Endothelial cell of umbilical vein (primary cell): ENCODE measurements around the gene OPRL1. TPM values are rescaled to one million over a fixed set of nuclear protein-coding genes. Genes with fewer than 3 reads are reported as not detected.

Experiments
- BruUV-seq: library from RNA; stranded (reverse); fragments of 400-500 nt; replicated peaks from 2 replicates; lab custom pipeline; 2021; lab: Mats Ljungman, UMichigan
- CTCF ChIA-PET: fragments of 300-600, 350-600 bp; sonication (Branson Sonifier 250); formaldehyde crosslinking; loops from one replicate; lab custom pipeline; 2021; ENCODE audit warnings: antibody characterized with exemption, inconsistent platforms; lab: Charles Lee
- POLR2A ChIA-PET: fragments of 300-600, 350-600 bp; sonication (Branson Sonifier 250); formaldehyde crosslinking; loops from one replicate; lab custom pipeline; 2021; ENCODE audit warnings: antibody characterized with exemption, inconsistent platforms; lab: Charles Lee
- DNase-seq: peaks from one replicate; pipeline ENCODE4 v3.0.0-alpha.2; 2011; ENCODE audit warnings: low read depth, low spot score
- FAIRE-seq: peaks from 2 replicates; lab custom pipeline; 2011; peaks lifted over from hg19 to GRCh38; lab: Jason Lieb, UNC
- H2AFZ ChIP-seq: 2 replicates; pipeline ENCODE4 v1.6.0; 2012; ENCODE audit warnings: low read depth, low read length, control low read depth, inconsistent platforms
- H3K27ac ChIP-seq: 2 replicates; pipeline ENCODE4 v1.5.1; 2011; ENCODE audit warnings: low read depth, mild to moderate bottlenecking, control low read depth, low read length, moderate library complexity; ENCODE audit not compliant: insufficient read depth
- H3K27me3 ChIP-seq, 2 experiments: 2 replicates each; pipeline versions ENCODE4 v1.6.0 to v1.6.1; 2011; ENCODE audit warnings: low read length in 2 of 2, mixed read lengths in 1 of 2; ENCODE audit not compliant: control insufficient read depth in 2 of 2, insufficient read depth in 2 of 2
- H3K36me3 ChIP-seq, 2 experiments: 2 replicates in 1 of 2; 3 replicates in 1 of 2; pipeline ENCODE4 v1.5.1; 2011; ENCODE audit warnings: low read length in 2 of 2, mild to moderate bottlenecking in 1 of 2, moderate library complexity in 1 of 2; ENCODE audit not compliant: control insufficient read depth in 2 of 2, insufficient read depth in 2 of 2; ENCODE audit errors: extremely low read depth in 1 of 2
- H3K4me1 ChIP-seq: 3 replicates; pipeline ENCODE4 v1.5.1; 2011; ENCODE audit warnings: mild to moderate bottlenecking, low read length; ENCODE audit not compliant: control insufficient read depth, insufficient read depth; ENCODE audit errors: extremely low read depth
- H3K4me2 ChIP-seq: 2 replicates; pipeline ENCODE4 v1.6.1; 2011; ENCODE audit warnings: low read length, control low read depth, mixed read lengths; ENCODE audit not compliant: insufficient read depth
- H3K4me3 ChIP-seq, 3 experiments: fragments of 200-600 bp in 1 of 3; sonication (generic), shearing (Covaris generic) in 1 of 3; replicated peaks in 1 of 3; 2 replicates each; pipeline ENCODE4 v1.5.1; 2011 to 2016; ENCODE audit warnings: control low read depth in 3 of 3, low read length in 3 of 3, mild to moderate bottlenecking in 2 of 3, inconsistent platforms in 1 of 3, low read depth in 1 of 3, moderate library complexity in 1 of 3; ENCODE audit not compliant: insufficient read depth in 1 of 3
- H3K79me2 ChIP-seq: 2 replicates; pipeline ENCODE4 v1.6.0; 2012; ENCODE audit warnings: low read length, inconsistent platforms; ENCODE audit not compliant: control insufficient read depth, insufficient read depth
- H3K9ac ChIP-seq: replicated peaks from 2 replicates; pipeline ENCODE3; 2011; ENCODE audit warnings: low read length, control low read depth; ENCODE audit not compliant: insufficient read depth; ENCODE audit errors: extremely low read depth
- H3K9me1 ChIP-seq: replicated peaks from 3 replicates; pipeline ENCODE4 v1.6.0; 2011; ENCODE audit warnings: mild to moderate bottlenecking, low read length; ENCODE audit not compliant: control insufficient read depth, insufficient read depth; ENCODE audit errors: extremely low read depth
- H3K9me3 ChIP-seq: replicated peaks from 2 replicates; pipeline ENCODE4 v1.5.1; 2012; ENCODE audit warnings: low read length, inconsistent platforms; ENCODE audit not compliant: control insufficient read depth, insufficient read depth
- H4K20me1 ChIP-seq: replicated peaks from 2 replicates; pipeline ENCODE3; 2011; ENCODE audit warnings: mild to moderate bottlenecking, low read length; ENCODE audit not compliant: control insufficient read depth, insufficient read depth; ENCODE audit errors: extremely low read depth
- CTCF ChIP-seq, 2 donors: IDR thresholded peaks; 1 replicate in 1 of 2; 2 replicates in 1 of 2; pipeline ENCODE4 v1.5.1; 2011; ENCODE audit warnings: low read length in 2 of 2, mild to moderate bottlenecking in 2 of 2, moderate library complexity in 2 of 2, control low read depth in 1 of 2, inconsistent platforms in 1 of 2, low read depth in 1 of 2; ENCODE audit not compliant: insufficient read depth in 1 of 2; ENCODE audit errors: extremely low read depth in 1 of 2
- EZH2 ChIP-seq: IDR thresholded peaks from 2 replicates; pipeline ENCODE4 v1.6.1; 2012; ENCODE audit warnings: borderline replicate concordance, low read depth, mild to moderate bottlenecking, moderate library complexity, low read length, inconsistent platforms; ENCODE audit not compliant: severe bottlenecking
- FOS ChIP-seq: IDR thresholded peaks from 2 replicates; pipeline ENCODE4 v1.6.1; 2011; ENCODE audit warnings: mild to moderate bottlenecking, low read length, moderate library complexity, borderline replicate concordance; ENCODE audit not compliant: insufficient read depth
- GATA2 ChIP-seq: IDR thresholded peaks from 2 replicates; pipeline ENCODE4 v1.7.0; 2011; ENCODE audit warnings: low read depth, mild to moderate bottlenecking, moderate library complexity, mixed read lengths, low read length; ENCODE audit not compliant: insufficient read length, insufficient read depth
- POLR2A ChIP-seq: IDR thresholded peaks from 2 replicates; pipeline ENCODE4 v1.6.1; 2012; ENCODE audit warnings: low read depth, mild to moderate bottlenecking, control low read depth, low read length
- dilution Hi-C: fragments of 300-500 bp; cut with MboI; formaldehyde crosslinking; loops from one replicate; pipeline ENCODE4 v1.15.0; 2019; ENCODE audit warnings: low sequenced_read_pairs; ENCODE audit not compliant: extremely low pct_ligation_motif_present
- intact Hi-C: fragments of 100-400 bp; cut with micrococcal nuclease; formaldehyde crosslinking; loops from one replicate; pipeline ENCODE4 v1.10.0; 2022
- polyA plus RNA-seq, 4 experiments: library from polyadenylated mRNA; depleted of rRNA in 3 of 4; stranded (reverse) in 3 of 4; unstranded in 1 of 4; fragments of >200 nt; gene quantifications; 2 replicates each; pipeline versions ENCODE4 v1.2.1 to v1.2.3, GENCODE V29; 2011 to 2012; ENCODE audit warnings: missing spikeins in 1 of 4
- total RNA-seq: library from RNA; stranded (reverse); gene quantifications from 2 replicates; pipeline ENCODE4 v1.2.3, GENCODE V29; 2021

The OPRL1 gene
- total and polyA plus RNA-seq, 2 donors (not counting 3 experiments of a cell fraction or from before 2014, with no cell fraction given) = 1.9 to 2.0 TPM

GRCh38 chr20:64063389-64064144, 16.3 kb upstream of the OPRL1 start:
- H3K4me3 ChIP-seq = peak overlapping the region; percentile 72 to 91 (median 84)
- H3K4me1 ChIP-seq = peaks cover 18% of the 10 kb centered on the region
- peaks cover 6% of the 10 kb centered on the region for H3K79me2 ChIP-seq
- H3K4me2 ChIP-seq = peak overlapping the region; percentile 76
- peak overlapping the region; percentile 20 for H3K27ac ChIP-seq
- H3K9ac ChIP-seq = peak overlapping the region; percentile 63
- intact Hi-C loops (loop anchor here (1.0 to 10.0 kb wide), 2 partner anchors 61 to 82 kb away; partner anchors contain the start of gene PRPF6), dilution Hi-C loops (no loop called here)
- TF ChIP-seq POLR2A = no peak
- no peak for TF ChIP-seq CTCF (IDR thresholded peaks at IDR 0.05; ENCODE audit: extremely low read depth in 1 of 2, insufficient read depth in 1 of 2, low read depth in 1 of 2, low read length in 2 of 2)
- TF ChIP-seq FOS = no peak
- TF ChIP-seq EZH2 = no peak
- no peak for TF ChIP-seq GATA2
- DNase-seq = no peak
- H2AFZ ChIP-seq = peak overlapping the region; percentile 76
- no peaks in the 10 kb centered on the region for H4K20me1 ChIP-seq
- POLR2A ChIA-PET = interaction anchor here (0.8 to 1.4 kb wide), 5 partner anchors 10 to 199 kb away, joined by 3 to 11 read pairs (median 3); partner anchors contain the start of gene TPD52L2
- H3K9me1 ChIP-seq = no peaks in the 10 kb centered on the region
- CTCF ChIA-PET = interaction anchor here (1.0 to 15.2 kb wide), 9 partner anchors 9 to 90 kb away, joined by 3 to 412 read pairs (median 6); partner anchors contain the start of genes C20orf204, OPRL1, PRPF6 and SAMD10
- FAIRE-seq = no peak
- H3K9me3 ChIP-seq = no peaks in the 10 kb centered on the region
- TSS peak; percentile 53 for BruUV-seq
- H3K36me3 ChIP-seq = no peaks in the 10 kb centered on the region
- no peaks in the 10 kb centered on the region for H3K27me3 ChIP-seq
